HFFc6 (cell line): ENCODE results near the gene DUS2. TPM values are rescaled to one million over a fixed set of nuclear protein-coding genes. Genes with fewer than 3 reads are reported as not detected.

ENCODE experiments used
- DNase-seq: peaks from one replicate; pipeline ENCODE4 v3.0.0-alpha.2; 2018
- H3K27ac Mint-ChIP-seq: 2 replicates; pipeline ENCODE4 v1.8.0; 2020; ENCODE audit warnings: mild to moderate bottlenecking, mixed read lengths
- H3K27me3 Mint-ChIP-seq: 2 replicates; pipeline ENCODE4 v1.8.0; 2021; ENCODE audit warnings: mild to moderate bottlenecking, moderate library complexity, mixed read lengths; ENCODE audit not compliant: insufficient read depth
- H3K36me3 Mint-ChIP-seq: 2 replicates; pipeline ENCODE4 v1.8.0; 2021; ENCODE audit warnings: low read depth, mixed read lengths
- H3K4me1 Mint-ChIP-seq: 2 replicates; pipeline ENCODE4 v1.8.0; 2020; ENCODE audit warnings: low read depth, mixed read lengths
- H3K4me3 Mint-ChIP-seq: 2 replicates; pipeline ENCODE4 v1.8.0; 2020; ENCODE audit warnings: mild to moderate bottlenecking, moderate library complexity, mixed read lengths
- H3K9me3 Mint-ChIP-seq: 2 replicates; pipeline ENCODE4 v1.8.0; 2020; ENCODE audit warnings: mild to moderate bottlenecking, mixed read lengths
- total RNA-seq, 6 experiments: library from RNA; stranded (reverse); fragmentation: NEBNext Ultra II Directional; extraction: Animal tissue kit (Norgen Biotek cat#: 25700); gene quantifications; 2 replicates in 1 of 6; 3 replicates in 5 of 6; pipeline ENCODE4 v1.2.3, GENCODE V29; 2021
- TF ChIP-seq, protein P1 (sequence below): fragments of 200-600 bp; sonication (generic); IDR thresholded peaks from 2 replicates; pipeline ENCODE4 v1.5.0; 2021; ENCODE audit warnings: antibody characterized with exemption, mild to moderate bottlenecking

Gene DUS2
- total RNA-seq, 6 experiments from 2014 or later: 13.3 to 17.4 (median 15.9) TPM

DNA sequence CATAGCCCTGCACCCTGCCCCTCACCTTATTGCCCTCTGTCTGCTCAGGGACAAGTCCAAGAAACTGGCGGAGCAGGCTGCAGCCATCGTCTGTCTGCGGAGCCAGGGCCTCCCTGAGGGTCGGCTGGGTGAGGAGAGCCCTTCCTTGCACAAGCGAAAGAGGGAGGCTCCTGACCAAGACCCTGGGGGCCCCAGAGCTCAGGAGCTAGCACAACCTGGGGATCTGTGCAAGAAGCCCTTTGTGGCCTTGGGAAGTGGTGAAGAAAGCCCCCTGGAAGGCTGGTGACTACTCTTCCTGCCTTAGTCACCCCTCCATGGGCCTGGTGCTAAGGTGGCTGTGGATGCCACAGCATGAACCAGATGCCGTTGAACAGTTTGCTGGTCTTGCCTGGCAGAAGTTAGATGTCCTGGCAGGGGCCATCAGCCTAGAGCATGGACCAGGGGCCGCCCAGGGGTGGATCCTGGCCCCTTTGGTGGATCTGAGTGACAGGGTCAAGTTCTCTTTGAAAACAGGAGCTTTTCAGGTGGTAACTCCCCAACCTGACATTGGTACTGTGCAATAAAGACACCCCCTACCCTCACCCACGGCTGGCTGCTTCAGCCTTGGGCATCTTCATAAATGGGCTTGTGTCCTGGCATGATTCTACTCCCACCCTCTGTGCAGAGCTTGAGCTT is 55.8 kb downstream of the DUS2 start:
- TF ChIP-seq, protein P1, sequence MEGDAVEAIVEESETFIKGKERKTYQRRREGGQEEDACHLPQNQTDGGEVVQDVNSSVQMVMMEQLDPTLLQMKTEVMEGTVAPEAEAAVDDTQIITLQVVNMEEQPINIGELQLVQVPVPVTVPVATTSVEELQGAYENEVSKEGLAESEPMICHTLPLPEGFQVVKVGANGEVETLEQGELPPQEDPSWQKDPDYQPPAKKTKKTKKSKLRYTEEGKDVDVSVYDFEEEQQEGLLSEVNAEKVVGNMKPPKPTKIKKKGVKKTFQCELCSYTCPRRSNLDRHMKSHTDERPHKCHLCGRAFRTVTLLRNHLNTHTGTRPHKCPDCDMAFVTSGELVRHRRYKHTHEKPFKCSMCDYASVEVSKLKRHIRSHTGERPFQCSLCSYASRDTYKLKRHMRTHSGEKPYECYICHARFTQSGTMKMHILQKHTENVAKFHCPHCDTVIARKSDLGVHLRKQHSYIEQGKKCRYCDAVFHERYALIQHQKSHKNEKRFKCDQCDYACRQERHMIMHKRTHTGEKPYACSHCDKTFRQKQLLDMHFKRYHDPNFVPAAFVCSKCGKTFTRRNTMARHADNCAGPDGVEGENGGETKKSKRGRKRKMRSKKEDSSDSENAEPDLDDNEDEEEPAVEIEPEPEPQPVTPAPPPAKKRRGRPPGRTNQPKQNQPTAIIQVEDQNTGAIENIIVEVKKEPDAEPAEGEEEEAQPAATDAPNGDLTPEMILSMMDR: no peak
- peaks cover 22% of the 10 kb centered on the region for H3K4me1 Mint-ChIP-seq
- no peak for DNase-seq
- H3K27ac Mint-ChIP-seq: no peak overlapping the region
- H3K9me3 Mint-ChIP-seq: no peaks in the 10 kb centered on the region
- H3K4me3 Mint-ChIP-seq: no peak overlapping the region
- H3K27me3 Mint-ChIP-seq: peaks cover 1% of the 10 kb centered on the region; the same call in 1 of the 2 replicates
- H3K36me3 Mint-ChIP-seq: peaks cover 11% of the 10 kb centered on the region

DNA sequence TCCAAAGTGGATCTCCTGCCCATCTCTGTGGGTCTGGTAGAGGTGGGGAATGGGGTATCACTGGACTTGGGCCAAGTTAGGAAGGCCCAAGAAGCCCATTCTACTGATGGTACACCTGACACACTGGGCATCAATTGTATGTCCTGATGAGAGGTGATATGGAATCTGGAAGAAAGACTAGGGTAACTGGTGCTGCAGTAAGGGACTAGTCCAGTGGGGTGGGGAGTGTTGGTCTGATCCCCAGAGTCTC is 56.2 kb downstream of the DUS2 start:
- H3K27me3 Mint-ChIP-seq: peaks cover 1% of the 10 kb centered on the region; the same call in 1 of the 2 replicates
- TF ChIP-seq, protein P1: no peak
- no peak overlapping the region for H3K4me3 Mint-ChIP-seq
- no peak overlapping the region for H3K27ac Mint-ChIP-seq
- peaks cover 27% of the 10 kb centered on the region for H3K4me1 Mint-ChIP-seq
- H3K36me3 Mint-ChIP-seq: peaks cover 7% of the 10 kb centered on the region
- H3K9me3 Mint-ChIP-seq: no peaks in the 10 kb centered on the region
- DNase-seq: no peak

DNA sequence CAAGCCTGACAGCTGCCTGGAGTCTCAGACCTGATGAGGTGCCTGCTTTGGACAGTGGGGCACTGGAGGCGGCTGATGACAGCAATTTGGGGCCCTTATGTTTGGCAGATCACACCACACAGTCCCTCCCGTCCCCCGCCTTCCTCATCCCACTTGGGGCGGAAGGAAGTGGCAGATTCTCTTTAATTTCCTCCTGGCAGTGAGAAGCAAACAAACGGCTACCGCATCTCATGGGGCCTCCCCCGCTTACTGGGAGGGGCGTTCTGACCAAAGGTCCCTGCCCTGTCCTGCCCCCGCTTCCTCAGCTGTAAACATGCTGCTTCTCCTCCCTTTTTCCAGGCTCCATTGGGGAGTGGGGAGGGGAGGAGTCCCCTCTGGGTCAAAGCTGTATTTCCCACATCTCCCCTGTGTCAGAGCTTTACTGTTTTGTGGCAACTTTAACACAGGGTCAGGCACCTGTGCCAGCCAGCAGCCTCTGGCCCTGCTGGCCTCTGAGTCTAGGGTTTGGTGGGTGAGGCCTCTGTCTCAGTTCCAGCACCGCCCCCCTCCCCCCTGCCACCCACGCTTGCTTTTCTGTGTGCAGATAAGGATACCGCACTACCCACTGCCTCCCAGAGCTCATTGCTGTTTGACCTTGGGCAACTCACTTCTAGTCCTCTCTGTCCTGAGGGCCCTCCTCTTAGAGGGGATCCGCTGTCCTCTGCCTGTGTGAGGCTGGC is 56.7 kb downstream of the DUS2 start:
- Mint-ChIP-seq H3K9me3 (no peaks in the 10 kb centered on the region), H3K4me3 (no peak overlapping the region; the same call in 1 of the 2 replicates), H3K36me3 (peaks cover 7% of the 10 kb centered on the region), H3K27me3 (peaks cover 1% of the 10 kb centered on the region; the same call in 1 of the 2 replicates), H3K27ac (peak overlapping the region; percentile 16), H3K4me1 (peaks cover 29% of the 10 kb centered on the region)
- TF ChIP-seq, protein P1: no peak
- no peak for DNase-seq

DNA sequence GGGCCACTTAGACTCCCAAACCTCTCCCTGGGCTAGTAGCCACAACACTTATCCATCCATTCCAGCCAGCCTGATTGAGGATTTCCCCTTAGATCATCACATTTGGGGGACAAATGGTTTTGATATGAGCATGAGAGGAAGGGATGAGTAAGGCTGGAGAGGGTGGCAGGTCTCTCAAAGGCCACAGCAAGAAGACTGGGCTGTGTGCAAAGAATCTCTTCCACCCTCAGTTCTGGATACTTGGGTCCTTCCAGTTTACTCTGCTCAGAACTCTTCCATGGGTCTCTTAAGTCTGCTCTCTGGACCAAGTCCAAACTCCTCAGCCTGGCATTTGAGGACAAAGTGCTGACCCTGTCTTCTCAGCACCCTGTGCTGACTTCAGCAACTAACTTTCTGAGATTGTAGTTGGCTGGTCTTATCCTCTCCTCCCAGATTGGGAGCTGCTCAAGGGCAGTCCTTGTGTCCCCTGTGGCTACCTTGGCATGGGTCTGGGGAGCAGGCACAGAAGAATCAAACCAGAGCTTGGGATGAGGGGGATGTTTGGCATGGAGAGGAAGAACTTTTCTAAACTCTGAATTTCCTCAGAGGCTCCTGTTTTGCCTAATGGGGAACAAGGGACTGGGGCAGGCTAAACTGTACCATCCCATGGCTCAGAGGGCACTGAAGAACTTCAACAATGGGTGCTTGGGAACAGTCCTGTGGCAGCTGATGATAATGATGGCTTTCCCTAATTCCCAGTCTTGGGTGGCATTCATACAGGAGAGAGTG is 59.0 kb downstream of the DUS2 start:
- DNase-seq: no peak
- H3K9me3 Mint-ChIP-seq: no peaks in the 10 kb centered on the region
- peaks cover 1% of the 10 kb centered on the region; the same call in 1 of the 2 replicates for H3K27me3 Mint-ChIP-seq
- peaks cover 34% of the 10 kb centered on the region for H3K4me1 Mint-ChIP-seq
- H3K36me3 Mint-ChIP-seq: peaks cover 7% of the 10 kb centered on the region
- H3K27ac Mint-ChIP-seq: no peak overlapping the region
- TF ChIP-seq, protein P1: no peak
- no peak overlapping the region for H3K4me3 Mint-ChIP-seq

DNA sequence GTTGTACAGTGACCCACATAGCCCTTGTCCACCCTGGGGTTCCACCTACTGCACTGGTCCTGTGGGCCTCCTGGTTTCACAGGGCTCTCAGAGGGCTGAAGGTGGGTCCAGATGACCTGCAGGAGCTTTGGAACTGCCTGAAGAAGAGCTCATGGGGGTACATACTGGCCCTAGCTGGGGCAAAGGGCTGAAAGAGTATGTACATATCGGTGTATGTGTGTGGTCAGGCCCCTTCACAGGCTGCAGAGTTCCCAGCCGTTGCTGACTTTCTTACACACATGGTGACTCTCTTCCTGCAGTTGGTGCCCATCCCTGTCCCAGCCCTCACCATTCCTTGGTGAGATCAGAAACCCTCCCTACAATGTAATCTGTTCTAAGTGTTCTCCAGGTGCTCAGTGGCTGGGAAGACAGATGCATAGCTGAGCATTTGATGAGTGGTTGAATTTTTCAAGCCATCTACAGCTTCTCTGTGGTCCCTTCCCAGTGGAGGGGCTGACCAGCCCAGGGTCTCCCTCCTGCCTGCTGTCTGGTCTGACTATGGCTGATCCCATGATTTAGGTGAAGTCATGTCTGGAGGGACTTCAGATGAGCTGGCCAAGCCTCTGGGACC is 59.6 kb downstream of the DUS2 start:
- TF ChIP-seq, protein P1: no peak
- Mint-ChIP-seq H3K27ac (no peak overlapping the region), H3K27me3 (peaks cover 1% of the 10 kb centered on the region; the same call in 1 of the 2 replicates), H3K4me3 (no peak overlapping the region), H3K9me3 (no peaks in the 10 kb centered on the region), H3K36me3 (peaks cover 7% of the 10 kb centered on the region), H3K4me1 (peaks cover 39% of the 10 kb centered on the region)
- no peak for DNase-seq
